Measurements from ENCODE around the gene AGER. TPM values are rescaled to one million over a fixed set of nuclear protein-coding genes. Genes with fewer than 3 reads are reported as not detected.
A peak's percentile ranks its signal among the peaks of the same experiment; 100 is the strongest.

Gene AGER
- total RNA-seq, 1 experiment from 2014 or later = 18.1 TPM

DNA sequence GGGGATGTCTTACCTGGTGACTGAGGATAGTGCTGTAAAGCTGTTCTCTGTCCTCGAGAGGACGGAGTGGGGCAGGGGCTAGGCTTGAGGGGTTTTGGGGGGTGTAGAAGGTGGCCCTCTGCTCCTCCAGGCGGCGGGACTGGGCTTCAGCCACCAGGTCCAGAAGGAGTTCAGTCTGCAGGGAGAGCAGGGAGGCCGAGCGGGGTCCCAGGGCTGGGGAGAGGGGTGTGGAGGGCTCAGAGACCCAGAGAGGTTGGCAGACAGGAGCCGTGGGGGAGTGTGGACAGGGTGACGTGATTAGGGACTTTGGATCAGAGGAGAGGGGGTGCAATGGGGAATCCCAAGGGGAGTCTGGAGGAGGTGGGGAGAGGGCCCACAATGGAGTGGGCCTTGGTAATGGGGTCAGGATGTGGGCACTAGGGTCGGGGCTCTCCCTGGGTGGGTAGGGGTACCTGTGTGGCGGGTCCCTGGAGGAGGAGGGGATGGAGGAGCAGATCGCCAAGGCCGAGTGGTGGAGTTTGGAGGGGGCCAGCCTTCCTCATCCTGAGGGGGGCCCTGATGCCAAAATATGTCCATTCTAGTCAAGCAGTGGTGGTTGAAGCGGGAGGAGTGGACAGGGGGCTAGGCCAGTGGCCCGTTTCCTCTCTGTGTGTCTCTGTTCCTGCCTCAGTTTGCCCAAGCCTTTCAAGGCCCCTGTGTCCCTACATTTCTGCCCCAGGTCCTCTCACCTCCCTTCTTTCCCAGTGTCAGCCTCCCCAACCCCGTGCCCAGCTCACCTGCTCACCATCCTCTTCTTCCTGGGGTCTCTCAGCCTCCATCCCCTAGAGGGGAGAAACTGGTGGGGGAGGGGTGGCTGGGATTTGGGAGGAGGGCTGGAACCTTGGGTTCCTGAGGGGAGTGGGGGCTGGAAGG, 7.9 kb upstream of the AGER start:
- Histone ChIP-seq H4K20me1 (ENCODE audit: insufficient read depth) (no peaks in the 10 kb centered on the region), H3K36me3 (ENCODE audit: low read depth) (peaks cover 9% of the 10 kb centered on the region), H3K27ac (no peak overlapping the region), H3K9me2 (ENCODE audit: insufficient read depth) (no peaks in the 10 kb centered on the region), H3F3A (ENCODE audit: insufficient read depth, low read depth) (peaks cover 12% of the 10 kb centered on the region; the same call in 1 of the 2 replicates), H3K9me3 (ENCODE audit: insufficient read depth, low read depth) (no peaks in the 10 kb centered on the region), H3K4me1 (replicated peaks; ENCODE audit: insufficient read depth) (peaks cover 25% of the 10 kb centered on the region), H3K4me3 (no peak overlapping the region), H3K4me2 (no peak overlapping the region), H2AFZ (no peak overlapping the region), H3K79me2 (ENCODE audit: low read depth) (peaks cover 18% of the 10 kb centered on the region), H3K27me3 (ENCODE audit: insufficient read depth, low read depth) (no peaks in the 10 kb centered on the region)
- ChIA-PET POLR2A (ENCODE audit: unreplicated experiment) (no interaction called here), CTCF (interaction anchor here (0.6 kb wide), 1 partner anchor 31 kb away, joined by 6 read pairs; no protein-coding TSS in a partner anchor)
- TF ChIP-seq, protein P1, sequence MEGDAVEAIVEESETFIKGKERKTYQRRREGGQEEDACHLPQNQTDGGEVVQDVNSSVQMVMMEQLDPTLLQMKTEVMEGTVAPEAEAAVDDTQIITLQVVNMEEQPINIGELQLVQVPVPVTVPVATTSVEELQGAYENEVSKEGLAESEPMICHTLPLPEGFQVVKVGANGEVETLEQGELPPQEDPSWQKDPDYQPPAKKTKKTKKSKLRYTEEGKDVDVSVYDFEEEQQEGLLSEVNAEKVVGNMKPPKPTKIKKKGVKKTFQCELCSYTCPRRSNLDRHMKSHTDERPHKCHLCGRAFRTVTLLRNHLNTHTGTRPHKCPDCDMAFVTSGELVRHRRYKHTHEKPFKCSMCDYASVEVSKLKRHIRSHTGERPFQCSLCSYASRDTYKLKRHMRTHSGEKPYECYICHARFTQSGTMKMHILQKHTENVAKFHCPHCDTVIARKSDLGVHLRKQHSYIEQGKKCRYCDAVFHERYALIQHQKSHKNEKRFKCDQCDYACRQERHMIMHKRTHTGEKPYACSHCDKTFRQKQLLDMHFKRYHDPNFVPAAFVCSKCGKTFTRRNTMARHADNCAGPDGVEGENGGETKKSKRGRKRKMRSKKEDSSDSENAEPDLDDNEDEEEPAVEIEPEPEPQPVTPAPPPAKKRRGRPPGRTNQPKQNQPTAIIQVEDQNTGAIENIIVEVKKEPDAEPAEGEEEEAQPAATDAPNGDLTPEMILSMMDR (conservative IDR thresholded peaks at IDR 0.05) = no peak
- no peak for TF ChIP-seq EZH2 (IDR thresholded peaks at IDR 0.05; ENCODE audit: low read depth)
- intact Hi-C loops (cut with micrococcal nuclease; ENCODE audit: unreplicated experiment) = loop anchor here (10.0 kb wide), 2 partner anchors 647 to 783 kb away; partner anchors contain the start of genes ATP6V1G2, DDX39B and NFKBIL1
- BruUV-seq (replicated peaks) = no TSS peak
- DNase-seq = no peak

DNA sequence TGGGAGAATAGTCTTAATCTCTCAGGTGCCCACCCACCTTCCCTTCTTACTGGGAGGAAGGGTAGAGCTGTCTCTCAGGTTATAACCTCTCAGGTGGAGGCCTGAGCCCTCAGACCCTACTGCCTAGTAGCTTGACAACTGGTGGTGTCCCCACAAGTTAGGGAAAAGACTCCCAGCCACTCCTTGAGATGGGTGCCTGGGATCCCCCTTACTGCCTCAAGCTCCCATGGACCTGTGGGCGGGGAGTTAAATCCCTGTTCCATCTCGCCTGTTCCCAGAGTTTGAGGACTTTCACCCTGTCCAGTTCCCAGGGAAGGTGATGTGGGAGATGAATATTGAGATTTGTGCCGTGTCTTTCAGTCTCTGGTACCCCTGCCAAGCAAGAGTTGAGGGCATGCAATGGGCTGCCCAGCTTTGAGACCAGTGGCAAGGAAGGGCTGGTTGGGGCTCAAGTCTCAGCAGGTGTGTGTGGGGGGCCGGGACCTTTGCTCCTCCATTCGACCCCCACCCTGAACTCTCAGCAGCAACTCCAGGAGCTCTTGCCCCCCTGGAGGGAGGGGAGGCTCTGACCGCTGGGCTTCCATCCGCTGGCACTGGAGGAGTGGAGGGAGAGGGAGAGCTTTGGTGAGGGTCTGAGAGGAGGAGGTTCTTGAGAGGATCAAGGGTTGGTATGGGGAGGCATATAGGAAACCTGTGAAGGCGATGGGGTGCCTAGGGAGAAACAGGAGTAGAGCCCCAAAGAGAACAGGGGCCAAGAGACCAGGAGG, 7.0 kb upstream of the AGER start:
- H3K27ac ChIP-seq = no peak overlapping the region
- no peak overlapping the region for H2AFZ ChIP-seq
- peak overlapping the region; percentile 95 for H3K4me2 ChIP-seq
- H3K4me1 ChIP-seq (replicated peaks; ENCODE audit: insufficient read depth) = peaks cover 19% of the 10 kb centered on the region
- no peak overlapping the region for H3K4me3 ChIP-seq
- peaks cover 18% of the 10 kb centered on the region for H3K79me2 ChIP-seq (ENCODE audit: low read depth)
- intact Hi-C loops (cut with micrococcal nuclease; ENCODE audit: unreplicated experiment) = loop anchor here (1.0 to 10.0 kb wide), 3 partner anchors 13 to 784 kb away; partner anchors contain the start of genes ATP6V1G2, DDX39B, NFKBIL1 and RNF5
- POLR2A ChIA-PET (ENCODE audit: unreplicated experiment) = no interaction called here
- H3K36me3 ChIP-seq (ENCODE audit: low read depth) = peaks cover 10% of the 10 kb centered on the region
- no peaks in the 10 kb centered on the region for H3K9me2 ChIP-seq (ENCODE audit: insufficient read depth)
- CTCF ChIA-PET = interaction anchor here (1.1 kb wide), 1 partner anchor 13 kb away, joined by 4 read pairs; no protein-coding TSS in a partner anchor
- no TSS peak for BruUV-seq (replicated peaks)
- no peaks in the 10 kb centered on the region for H3K27me3 ChIP-seq (ENCODE audit: insufficient read depth, low read depth)
- H4K20me1 ChIP-seq (ENCODE audit: insufficient read depth) = no peaks in the 10 kb centered on the region
- TF ChIP-seq, protein P1 (conservative IDR thresholded peaks at IDR 0.05) = no peak
- no peak for TF ChIP-seq EZH2 (IDR thresholded peaks at IDR 0.05; ENCODE audit: low read depth)
- H3F3A ChIP-seq (ENCODE audit: insufficient read depth, low read depth) = peaks cover 12% of the 10 kb centered on the region; the same call in 1 of the 2 replicates
- no peaks in the 10 kb centered on the region for H3K9me3 ChIP-seq (ENCODE audit: insufficient read depth, low read depth)
- no peak for DNase-seq
